Gastroesophageal sphincter (tissue), 4 donors: ENCODE data around the gene HERC5. TPM values are rescaled to one million over a fixed set of nuclear protein-coding genes. Genes with fewer than 3 reads are reported as not detected.
"Not testable (repeated sequence)": the region's sequence is repeated elsewhere in the genome, so short reads cannot be mapped to it uniquely, and the experiment has no call there.

Source experiments
- ATAC-seq: fragments of 150-250 bp; one replicate; pipeline ENCODE4 v1.9.1; 2016; ENCODE audit warnings: mild to moderate bottlenecking, moderate library complexity
- H3K27ac ChIP-seq, 4 donors: fragments of 200-600 bp; sonication (generic) in 3 of 4; 1 replicate in 3 of 4; 2 replicates in 1 of 4; pipeline ENCODE4 v1.5.1; 2016 to 2019
- H3K27me3 ChIP-seq: fragments of 200-600 bp; sonication (generic); one replicate; pipeline ENCODE4 v1.5.1; 2019
- H3K36me3 ChIP-seq, 2 donors: fragments of 200-600 bp; sonication (generic); one replicate each; pipeline ENCODE4 v1.5.1; 2019; ENCODE audit warnings: control low read depth in 1 of 2
- H3K4me1 ChIP-seq, 3 donors: fragments of 200-600 bp; sonication (generic); 1 replicate in 2 of 3; 2 replicates in 1 of 3; pipeline ENCODE4 v1.5.1; 2016 to 2019; ENCODE audit warnings: control low read depth in 2 of 3
- H3K4me3 ChIP-seq, 2 donors: fragments of 200-600 bp; sonication (generic); one replicate each; pipeline ENCODE4 v1.5.1; 2019; ENCODE audit warnings: mild to moderate bottlenecking in 1 of 2, moderate library complexity in 1 of 2
- H3K9me3 ChIP-seq, 3 donors: fragments of 200-600 bp; sonication (generic); one replicate each; pipeline ENCODE4 v1.5.1; 2017 to 2019; ENCODE audit warnings: control low read depth in 2 of 3
- CTCF ChIP-seq, 4 experiments: fragments of 200-600 bp in 2 of 4; fragments of 450-650 bp in 2 of 4; sonication (generic) in 1 of 4; IDR thresholded peaks; one replicate each; pipeline ENCODE4 v1.5.1; 2017 to 2019; ENCODE audit warnings: antibody characterized with exemption in 4 of 4, mild to moderate bottlenecking in 2 of 4, moderate library complexity in 2 of 4
- EP300 ChIP-seq: sonication (generic); formaldehyde crosslinking; IDR thresholded peaks from one replicate; pipeline ENCODE4 v1.6.1; 2017; ENCODE audit warnings: antibody characterized with exemption, mild to moderate bottlenecking
- POLR2A ChIP-seq, 2 donors: fragments of 450-650 bp; IDR thresholded peaks; one replicate each; pipeline ENCODE4 v1.6.1; 2017; ENCODE audit warnings: antibody characterized with exemption in 2 of 2, mild to moderate bottlenecking in 2 of 2, moderate library complexity in 1 of 2
- POLR2AphosphoS5 ChIP-seq: sonication (generic); formaldehyde crosslinking; IDR thresholded peaks from one replicate; pipeline ENCODE4 v1.6.1; 2017; ENCODE audit warnings: antibody characterized with exemption
- WGBS, 2 donors: methylation state at CpG; one replicate each; pipeline ENCODE4 v1.1.5; 2018; ENCODE audit warnings: low coverage in 1 of 2; 5-methylcytosine and 5-hydroxymethylcytosine counted together
- total RNA-seq, 4 donors: library from RNA; depleted of rRNA; stranded (reverse); fragments of >200 nt; gene quantifications; one replicate each; pipeline ENCODE4 v1.1.0, GENCODE V29; 2016

HERC5 gene
- total RNA-seq, 4 donors from 2014 or later = 2.2 to 5.9 (median 3.9) TPM

- not testable (repeated sequence) for H3K27ac ChIP-seq, H3K27me3 ChIP-seq, H3K36me3 ChIP-seq, ATAC-seq, H3K4me3 ChIP-seq, H3K4me1 ChIP-seq, H3K9me3 ChIP-seq
- peak; percentile 57 to 74 (median 72) for TF ChIP-seq CTCF (IDR thresholded peaks at IDR 0.05)
- WGBS, 2 donors = 100% methylated on average over 1 of the region's 9 CpGs; no CpG with 5 or more reads in 1 of the 2 donors
These were observed 82.6 kb downstream of the HERC5 start for GRCh38 chr4:88539322-88540068.

GRCh38 chr4:88549815-88550214 lies 92.9 kb downstream of the HERC5 start:
- Histone ChIP-seq H3K4me1 (no peaks in the 10 kb centered on the region), H3K36me3 (no peaks in the 10 kb centered on the region), H3K9me3 (no peaks in the 10 kb centered on the region), H3K27me3 (no peaks in the 10 kb centered on the region), H3K27ac (no peak overlapping the region), H3K4me3 (no peak overlapping the region)
- no peak for ATAC-seq
- WGBS, 2 donors = 78% methylated on average over 3 of the region's 7 CpGs; no CpG with 5 or more reads in 1 of the 2 donors
- no peak for TF ChIP-seq EP300
- TF ChIP-seq POLR2A (IDR thresholded peaks at IDR 0.05) = no peak
- TF ChIP-seq CTCF (IDR thresholded peaks at IDR 0.05) = no peak
- no peak for TF ChIP-seq POLR2AphosphoS5

Other genes with a start within 250 kb of the HERC5 start
- gene PPM1K, start 172.6 kb upstream of the HERC5 start, total RNA-seq = 10 to 100 TPM; 18.9 to 59.3 (median 38.2) TPM
- 1 to 10 TPM; 4.4 to 7.5 (median 5.1) TPM for gene HERC6, start 78.3 kb upstream of the HERC5 start, total RNA-seq
- 100 to 1,000 TPM in 1 of 4 donors, 10 to 100 TPM in 3; 78.1 to 108 (median 96.4) TPM for gene PYURF, start 66.7 kb downstream of the HERC5 start, total RNA-seq
- gene HERC3, start 135.4 kb downstream of the HERC5 start, total RNA-seq = 10 to 100 TPM; 45.0 to 60.7 (median 51.9) TPM
- 10 to 100 TPM in 2 of 4 donors, 1 to 10 TPM in 2; 4.0 to 13.6 (median 10.3) TPM for gene NAP1L5, start 240.7 kb downstream of the HERC5 start, total RNA-seq